ENCODE data around the gene AUNIP.
A peak's percentile ranks its signal among the peaks of the same experiment; 100 is the strongest.

AUNIP gene

GRCh38 chr1:25879675-25880074, 20.4 kb upstream of the AUNIP start:
- H2BK120ac ChIP-seq (ENCODE audit: low read depth, low read length) = no peak overlapping the region
- H2BK15ac ChIP-seq (ENCODE audit: low read length) = peak overlapping the region; percentile 6
- H3K36me3 ChIP-seq (replicated peaks in 1 of 2; ENCODE audit: control insufficient read depth in 2 of 2, insufficient read depth in 2 of 2, low read length in 2 of 2) = peaks cover 0 to 8% of the 10 kb centered on the region in 2 donors
- no CpG with 5 or more reads among the region's 2 CpGs for whole genome bisulfite sequencing, 2 donors (ENCODE audit: extremely low coverage in 2 of 2, insufficient read length in 2 of 2, insufficient replicate concordance in 1 of 2)
- H3K9ac ChIP-seq (ENCODE audit: low read depth, low read length, poor library complexity) = no peak overlapping the region
- H4K91ac ChIP-seq (ENCODE audit: low read depth, low read length, poor library complexity) = no peak overlapping the region
- peak overlapping the region; percentile 73 for H2AK5ac ChIP-seq (ENCODE audit: low read depth, low read length)
- H3K27ac ChIP-seq (replicated peaks; ENCODE audit: low read length) = no peak overlapping the region
- H3K4ac ChIP-seq (ENCODE audit: low read length) = no peak overlapping the region
- H2AFZ ChIP-seq (ENCODE audit: low read length) = no peak overlapping the region
- DNase-seq (ENCODE audit: low spot score) = no peak
- no peaks in the 10 kb centered on the region for H3K79me1 ChIP-seq (ENCODE audit: low read depth, low read length)
- H4K8ac ChIP-seq (ENCODE audit: low read depth, low read length) = no peak overlapping the region
- H2BK12ac ChIP-seq (ENCODE audit: low read length) = no peak overlapping the region
- H3K27me3 ChIP-seq (ENCODE audit: control insufficient read depth in 3 of 3, insufficient read depth in 3 of 3, low read depth in 1 of 3, low read length in 3 of 3) = peaks cover 0 to 9% (median 0%) of the 10 kb centered on the region in 3 experiments
- H3K9me3 ChIP-seq (replicated peaks in 1 of 2; ENCODE audit: control insufficient read depth in 2 of 2, insufficient read depth in 1 of 2, low read depth in 1 of 2, low read length in 2 of 2) = no peaks in the 10 kb centered on the region
- H3K23ac ChIP-seq (ENCODE audit: low read depth, low read length, poor library complexity) = peak overlapping the region; percentile 58
- peak overlapping the region; percentile 45 for H3K18ac ChIP-seq (ENCODE audit: low read length)
- no peak overlapping the region for H3K14ac ChIP-seq (ENCODE audit: low read length)
- no peak overlapping the region for H3K4me2 ChIP-seq (ENCODE audit: insufficient read depth, low read length, poor library complexity, severe bottlenecking)
- H3K4me3 ChIP-seq (ENCODE audit: low read length in 2 of 2) = no peak overlapping the region
- peaks cover 5 to 6% of the 10 kb centered on the region in 2 donors for H3K4me1 ChIP-seq (ENCODE audit: control insufficient read depth in 2 of 2, insufficient read depth in 1 of 2, low read depth in 1 of 2, low read length in 2 of 2)
- no peak overlapping the region for H2BK5ac ChIP-seq (ENCODE audit: low read length)

DNA sequence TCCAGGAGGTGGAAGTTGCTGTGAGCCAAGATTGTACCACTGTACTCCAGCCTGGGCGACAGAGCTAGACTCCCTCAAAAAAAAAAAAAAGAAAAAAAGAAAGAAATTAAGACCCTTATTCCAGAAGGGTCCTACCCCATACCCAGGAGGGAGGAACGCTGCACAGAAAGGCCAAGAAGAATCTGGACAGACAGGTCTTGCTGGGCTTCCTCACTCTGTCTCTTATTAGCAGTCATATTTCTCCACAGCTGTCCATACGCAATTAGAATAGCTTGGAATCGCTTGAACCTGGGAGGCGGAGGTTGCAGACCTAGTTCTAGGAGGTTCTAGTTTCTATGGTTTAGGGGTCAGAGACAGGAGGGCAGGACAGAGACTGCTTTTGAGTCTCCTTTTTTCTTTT, 19.4 kb upstream of the AUNIP start:
- H3K27me3 ChIP-seq (ENCODE audit: control insufficient read depth in 3 of 3, insufficient read depth in 3 of 3, low read depth in 1 of 3, low read length in 3 of 3) = peaks cover 0 to 9% (median 0%) of the 10 kb centered on the region in 3 experiments

GRCh38 chr1:25877155-25877554, 17.9 kb upstream of the AUNIP start:
- Histone ChIP-seq H3K79me1 (ENCODE audit: low read depth, low read length) (peaks cover 1% of the 10 kb centered on the region), H4K8ac (ENCODE audit: low read depth, low read length) (no peak overlapping the region), H3K14ac (ENCODE audit: low read length) (no peak overlapping the region), H2BK12ac (ENCODE audit: low read length) (no peak overlapping the region), H3K9ac (ENCODE audit: low read depth, low read length, poor library complexity) (no peak overlapping the region), H2AFZ (ENCODE audit: low read length) (no peak overlapping the region), H2BK15ac (ENCODE audit: low read length) (no peak overlapping the region), H3K9me3 (replicated peaks in 1 of 2; ENCODE audit: control insufficient read depth in 2 of 2, insufficient read depth in 1 of 2, low read depth in 1 of 2, low read length in 2 of 2) (no peaks in the 10 kb centered on the region), H4K91ac (ENCODE audit: low read depth, low read length, poor library complexity) (no peak overlapping the region), H2BK120ac (ENCODE audit: low read depth, low read length) (no peak overlapping the region), H3K27ac (replicated peaks; ENCODE audit: low read length) (no peak overlapping the region), H3K18ac (ENCODE audit: low read length) (no peak overlapping the region), H2AK5ac (ENCODE audit: low read depth, low read length) (no peak overlapping the region), H3K4ac (ENCODE audit: low read length) (no peak overlapping the region), H3K4me3 (ENCODE audit: low read length in 2 of 2) (no peak overlapping the region), H3K36me3 (replicated peaks in 1 of 2; ENCODE audit: control insufficient read depth in 2 of 2, insufficient read depth in 2 of 2, low read length in 2 of 2) (peaks cover 0 to 2% of the 10 kb centered on the region in 2 donors), H3K4me1 (ENCODE audit: control insufficient read depth in 2 of 2, insufficient read depth in 1 of 2, low read depth in 1 of 2, low read length in 2 of 2) (peaks cover 7 to 14% of the 10 kb centered on the region in 2 donors), H3K27me3 (ENCODE audit: control insufficient read depth in 3 of 3, insufficient read depth in 3 of 3, low read depth in 1 of 3, low read length in 3 of 3) (peaks cover 0 to 9% (median 0%) of the 10 kb centered on the region in 3 experiments), H3K23ac (ENCODE audit: low read depth, low read length, poor library complexity) (no peak overlapping the region), H2BK5ac (ENCODE audit: low read length) (no peak overlapping the region), H3K4me2 (ENCODE audit: insufficient read depth, low read length, poor library complexity, severe bottlenecking) (no peak overlapping the region)
- no peak for DNase-seq (ENCODE audit: low spot score)
- WGBS, 2 donors (ENCODE audit: extremely low coverage in 2 of 2, insufficient read length in 2 of 2, insufficient replicate concordance in 1 of 2) = no CpG with 5 or more reads among the region's 2 CpGs

More for the DNA sequence above, 19.4 kb upstream of the AUNIP start:
- Histone ChIP-seq H3K4me3 (ENCODE audit: low read length in 2 of 2) (no peak overlapping the region), H3K36me3 (replicated peaks in 1 of 2; ENCODE audit: control insufficient read depth in 2 of 2, insufficient read depth in 2 of 2, low read length in 2 of 2) (peaks cover 0 to 5% of the 10 kb centered on the region in 2 donors), H3K18ac (ENCODE audit: low read length) (no peak overlapping the region), H2AFZ (ENCODE audit: low read length) (no peak overlapping the region), H3K14ac (ENCODE audit: low read length) (no peak overlapping the region), H2AK5ac (ENCODE audit: low read depth, low read length) (no peak overlapping the region), H3K79me1 (ENCODE audit: low read depth, low read length) (peaks cover 1% of the 10 kb centered on the region), H4K91ac (ENCODE audit: low read depth, low read length, poor library complexity) (no peak overlapping the region), H2BK12ac (ENCODE audit: low read length) (no peak overlapping the region), H2BK15ac (ENCODE audit: low read length) (no peak overlapping the region), H3K9ac (ENCODE audit: low read depth, low read length, poor library complexity) (no peak overlapping the region), H3K4me1 (ENCODE audit: control insufficient read depth in 2 of 2, insufficient read depth in 1 of 2, low read depth in 1 of 2, low read length in 2 of 2) (peaks cover 6 to 7% of the 10 kb centered on the region in 2 donors), H3K9me3 (replicated peaks in 1 of 2; ENCODE audit: control insufficient read depth in 2 of 2, insufficient read depth in 1 of 2, low read depth in 1 of 2, low read length in 2 of 2) (no peaks in the 10 kb centered on the region), H3K23ac (ENCODE audit: low read depth, low read length, poor library complexity) (no peak overlapping the region), H3K4me2 (ENCODE audit: insufficient read depth, low read length, poor library complexity, severe bottlenecking) (no peak overlapping the region), H2BK120ac (ENCODE audit: low read depth, low read length) (no peak overlapping the region), H3K27ac (replicated peaks; ENCODE audit: low read length) (no peak overlapping the region), H3K4ac (ENCODE audit: low read length) (no peak overlapping the region), H4K8ac (ENCODE audit: low read depth, low read length) (no peak overlapping the region), H2BK5ac (ENCODE audit: low read length) (no peak overlapping the region)
- DNase-seq (ENCODE audit: low spot score) = no peak
- WGBS, 2 donors (ENCODE audit: extremely low coverage in 2 of 2, insufficient read length in 2 of 2, insufficient replicate concordance in 1 of 2) = no CpG with 5 or more reads among the region's 5 CpGs

- H3K4me2 ChIP-seq (ENCODE audit: insufficient read depth, low read length, poor library complexity, severe bottlenecking) = no peak overlapping the region
- H3K27ac ChIP-seq (replicated peaks; ENCODE audit: low read length) = no peak overlapping the region
- H2BK15ac ChIP-seq (ENCODE audit: low read length) = no peak overlapping the region
- no peak overlapping the region for H3K4ac ChIP-seq (ENCODE audit: low read length)
- no peak overlapping the region for H3K4me3 ChIP-seq (ENCODE audit: low read length in 2 of 2)
- no peak overlapping the region for H2BK5ac ChIP-seq (ENCODE audit: low read length)
- no peak overlapping the region for H2BK120ac ChIP-seq (ENCODE audit: low read depth, low read length)
- H3K9me3 ChIP-seq (replicated peaks in 1 of 2; ENCODE audit: control insufficient read depth in 2 of 2, insufficient read depth in 1 of 2, low read depth in 1 of 2, low read length in 2 of 2) = no peaks in the 10 kb centered on the region
- H3K36me3 ChIP-seq (replicated peaks in 1 of 2; ENCODE audit: control insufficient read depth in 2 of 2, insufficient read depth in 2 of 2, low read length in 2 of 2) = peaks cover 0 to 5% of the 10 kb centered on the region in 2 donors
- H2AK5ac ChIP-seq (ENCODE audit: low read depth, low read length) = no peak overlapping the region
- H4K91ac ChIP-seq (ENCODE audit: low read depth, low read length, poor library complexity) = no peak overlapping the region
- no peak overlapping the region for H3K14ac ChIP-seq (ENCODE audit: low read length)
- no peak for DNase-seq (ENCODE audit: low spot score)
- no peak overlapping the region for H4K8ac ChIP-seq (ENCODE audit: low read depth, low read length)
- peaks cover 0 to 9% (median 0%) of the 10 kb centered on the region in 3 experiments for H3K27me3 ChIP-seq (ENCODE audit: control insufficient read depth in 3 of 3, insufficient read depth in 3 of 3, low read depth in 1 of 3, low read length in 3 of 3)
- peaks cover 1% of the 10 kb centered on the region for H3K79me1 ChIP-seq (ENCODE audit: low read depth, low read length)
- H3K23ac ChIP-seq (ENCODE audit: low read depth, low read length, poor library complexity) = no peak overlapping the region
- WGBS, 2 donors (ENCODE audit: extremely low coverage in 2 of 2, insufficient read length in 2 of 2, insufficient replicate concordance in 1 of 2) = no CpG with 5 or more reads among the region's 2 CpGs
- peaks cover 7 to 16% of the 10 kb centered on the region in 2 donors for H3K4me1 ChIP-seq (ENCODE audit: control insufficient read depth in 2 of 2, insufficient read depth in 1 of 2, low read depth in 1 of 2, low read length in 2 of 2)
- H2BK12ac ChIP-seq (ENCODE audit: low read length) = no peak overlapping the region
- H2AFZ ChIP-seq (ENCODE audit: low read length) = no peak overlapping the region
- H3K9ac ChIP-seq (ENCODE audit: low read depth, low read length, poor library complexity) = no peak overlapping the region
- no peak overlapping the region for H3K18ac ChIP-seq (ENCODE audit: low read length)
These were observed 17.4 kb upstream of the AUNIP start for GRCh38 chr1:25876693-25877077.
